GM20000 (cell line): Measurements from ENCODE around the gene AICDA.

Experiments used
- DNase-seq: peaks from one replicate; pipeline ENCODE4 v3.0.0; 2012; ENCODE audit warnings: low spot score
- TF ChIP-seq, protein P1 (sequence below): IDR thresholded peaks from 2 replicates; pipeline ENCODE4 v1.5.1; 2012; ENCODE audit warnings: mild to moderate bottlenecking, control low read depth; ENCODE audit errors: extremely low read depth, missing control alignments

The AICDA gene

DNA sequence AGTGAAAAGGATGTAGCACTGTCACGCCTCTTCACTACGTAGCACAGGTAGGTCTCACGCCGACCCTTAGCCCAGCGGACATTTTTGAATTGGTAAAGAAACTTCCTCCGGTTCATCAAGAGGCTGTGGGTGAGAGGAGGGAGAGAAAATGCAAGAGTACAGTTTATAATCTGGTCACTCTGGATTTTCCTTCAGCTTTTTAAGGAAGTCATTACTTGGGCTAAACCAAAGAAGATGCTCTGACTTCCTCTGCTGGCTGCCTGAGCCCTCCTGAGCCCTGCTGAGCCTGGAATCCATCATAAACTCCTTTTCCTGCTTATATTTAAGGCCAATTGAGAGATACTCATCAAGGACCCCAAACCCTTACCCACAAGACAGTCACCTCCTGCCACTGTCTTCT lies 5.8 kb downstream of the AICDA start:
- TF ChIP-seq, protein P1, sequence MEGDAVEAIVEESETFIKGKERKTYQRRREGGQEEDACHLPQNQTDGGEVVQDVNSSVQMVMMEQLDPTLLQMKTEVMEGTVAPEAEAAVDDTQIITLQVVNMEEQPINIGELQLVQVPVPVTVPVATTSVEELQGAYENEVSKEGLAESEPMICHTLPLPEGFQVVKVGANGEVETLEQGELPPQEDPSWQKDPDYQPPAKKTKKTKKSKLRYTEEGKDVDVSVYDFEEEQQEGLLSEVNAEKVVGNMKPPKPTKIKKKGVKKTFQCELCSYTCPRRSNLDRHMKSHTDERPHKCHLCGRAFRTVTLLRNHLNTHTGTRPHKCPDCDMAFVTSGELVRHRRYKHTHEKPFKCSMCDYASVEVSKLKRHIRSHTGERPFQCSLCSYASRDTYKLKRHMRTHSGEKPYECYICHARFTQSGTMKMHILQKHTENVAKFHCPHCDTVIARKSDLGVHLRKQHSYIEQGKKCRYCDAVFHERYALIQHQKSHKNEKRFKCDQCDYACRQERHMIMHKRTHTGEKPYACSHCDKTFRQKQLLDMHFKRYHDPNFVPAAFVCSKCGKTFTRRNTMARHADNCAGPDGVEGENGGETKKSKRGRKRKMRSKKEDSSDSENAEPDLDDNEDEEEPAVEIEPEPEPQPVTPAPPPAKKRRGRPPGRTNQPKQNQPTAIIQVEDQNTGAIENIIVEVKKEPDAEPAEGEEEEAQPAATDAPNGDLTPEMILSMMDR = no peak
- no peak for DNase-seq

GRCh38 chr12:8605057-8605456 lies 7.6 kb downstream of the AICDA start:
- DNase-seq = no peak
- TF ChIP-seq, protein P1 = no peak

DNA sequence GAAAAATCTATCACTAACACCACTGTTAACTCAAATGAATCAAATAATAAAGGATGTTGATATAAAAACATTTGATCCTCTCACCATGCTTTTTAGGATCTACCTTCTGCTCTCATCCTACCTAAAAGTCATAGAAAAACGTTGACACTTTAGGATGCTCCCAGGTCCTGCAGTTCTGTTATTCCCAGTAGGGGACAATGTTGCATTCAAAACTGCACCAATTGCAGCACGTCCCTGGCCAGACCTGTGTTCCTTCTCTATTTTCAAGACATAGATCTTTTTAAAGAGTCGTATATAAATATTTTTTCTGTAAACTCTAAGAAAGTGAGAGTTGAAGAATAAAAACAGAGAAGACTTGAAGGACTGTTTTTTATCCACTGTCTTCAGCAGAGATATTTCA lies 8.8 kb downstream of the AICDA start:
- TF ChIP-seq, protein P1 = no peak
- DNase-seq = no peak

DNA sequence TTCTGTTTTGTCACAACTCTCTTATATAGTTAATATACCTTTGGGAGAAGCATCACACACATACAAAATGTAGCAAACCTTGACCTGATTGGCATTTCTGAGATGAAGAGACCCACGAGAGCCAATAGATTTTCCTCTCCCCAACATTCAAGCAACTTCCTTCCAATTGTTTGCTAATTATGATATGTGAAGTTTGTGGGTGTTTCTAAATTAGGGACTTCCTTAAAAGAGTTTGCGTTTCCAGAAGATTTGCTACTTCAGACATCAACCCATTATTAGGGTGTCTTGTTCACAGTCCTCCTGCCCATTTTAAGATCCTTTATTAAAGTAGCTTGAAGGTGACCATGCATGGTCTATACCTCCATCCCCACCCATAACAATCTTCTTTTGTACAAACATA lies 9.4 kb downstream of the AICDA start:
- DNase-seq = no peak
- TF ChIP-seq, protein P1 = no peak

GRCh38 chr12:8596561-8596960 lies 16.1 kb downstream of the AICDA start:
- TF ChIP-seq, protein P1 = no peak

GRCh38 chr12:8594072-8594471 lies 18.6 kb downstream of the AICDA start:
- no peak for DNase-seq
- TF ChIP-seq, protein P1 = no peak

More at GRCh38 chr12:8596561-8596960, 16.1 kb downstream of the AICDA start:
- DNase-seq = no peak

DNA sequence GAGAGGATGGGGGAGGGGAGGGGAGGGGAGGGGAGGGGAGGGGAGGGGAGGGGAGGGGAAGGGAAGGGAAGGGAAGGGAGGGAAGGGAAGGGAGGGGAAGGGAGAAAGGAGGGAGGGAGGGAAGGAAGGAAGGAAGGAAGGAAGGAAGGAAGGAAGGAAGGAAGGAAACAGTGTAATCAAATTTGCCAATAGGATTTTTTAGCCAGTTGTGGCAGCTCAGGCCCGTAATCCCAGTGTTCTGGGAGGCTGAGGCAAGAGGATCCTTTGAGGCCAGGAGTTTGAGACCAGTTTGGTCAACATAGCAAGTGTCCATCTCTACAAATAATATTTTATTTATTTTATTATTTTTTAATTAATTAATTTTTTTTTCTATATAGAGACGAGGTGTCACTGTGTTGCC lies 19.4 kb downstream of the AICDA start:
- TF ChIP-seq, protein P1 = no peak
- no peak for DNase-seq
